Loucy (cell line): ENCODE measurements around the gene NECTIN1.

ENCODE experiments used
- CTCF ChIP-seq: fragments of 200-600 bp; sonication (generic); conservative IDR thresholded peaks from 2 replicates; pipeline ENCODE4 v1.5.1; 2014; ENCODE audit warnings: mild to moderate bottlenecking, antibody characterized with exemption, low read length
- EZH2phosphoT487 ChIP-seq: fragments of 200-600 bp; IDR thresholded peaks from 2 replicates; pipeline ENCODE4 v1.6.1; 2018; ENCODE audit warnings: antibody characterized with exemption, mild to moderate bottlenecking, moderate library complexity, borderline replicate concordance

- TF ChIP-seq CTCF (no peak), EZH2phosphoT487 (no peak)
Measured at GRCh38 chr11:119772076-119772475, 43.1 kb upstream of the NECTIN1 start.
